Retina (tissue), 1 donor: ENCODE data around the gene MAML2.

Experiments used
- DNase-seq: peaks from one replicate; pipeline ENCODE4 v3.0.0-alpha.2; 2016

The MAML2 gene

GRCh38 chr11:96178049-96178886, 164.7 kb downstream of the MAML2 start:
- DNase-seq, result peak; percentile 50

- DNase-seq, result no peak
These were observed 165.8 kb downstream of the MAML2 start for GRCh38 chr11:96177146-96177545.

DNA sequence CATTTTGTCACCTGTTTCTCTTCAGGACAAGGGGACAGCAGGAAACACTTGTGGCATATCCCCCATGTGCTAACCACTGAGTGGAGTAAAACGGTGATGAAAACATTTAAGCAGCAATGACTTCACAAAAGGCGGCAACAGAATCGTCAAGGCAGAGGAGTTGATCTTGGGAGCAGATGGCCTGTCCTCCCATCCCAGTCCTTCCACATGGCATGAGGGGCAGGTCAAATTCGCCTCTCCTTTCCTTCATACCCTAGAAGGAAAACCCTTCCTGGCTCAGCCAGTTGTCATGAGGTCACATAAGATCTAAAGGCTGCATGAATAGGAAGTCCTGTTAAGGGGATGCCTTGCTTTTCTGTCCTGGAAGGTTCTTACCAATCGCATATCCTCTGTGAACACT, 169.1 kb downstream of the MAML2 start:
- no peak for DNase-seq

DNA sequence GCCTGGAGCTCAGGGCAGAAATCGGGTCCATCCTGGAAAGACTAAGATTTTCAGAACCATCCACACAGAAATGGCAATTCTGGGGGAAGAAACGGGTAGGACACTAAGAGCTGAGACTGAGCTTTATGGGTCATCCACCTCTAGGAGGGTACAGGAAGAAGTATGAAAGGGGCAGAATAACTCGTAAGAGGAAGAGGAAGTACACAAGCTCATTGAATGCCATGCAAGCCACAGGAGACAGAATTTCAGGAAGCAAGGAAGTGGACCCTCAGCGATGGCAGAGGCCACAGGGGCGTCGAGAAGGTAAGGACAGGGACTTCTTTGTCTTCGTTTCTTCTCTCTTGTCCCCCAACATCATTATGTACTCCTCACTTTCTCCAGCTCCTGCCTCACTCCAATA, 169.6 kb downstream of the MAML2 start:
- DNase-seq, result no peak

DNA sequence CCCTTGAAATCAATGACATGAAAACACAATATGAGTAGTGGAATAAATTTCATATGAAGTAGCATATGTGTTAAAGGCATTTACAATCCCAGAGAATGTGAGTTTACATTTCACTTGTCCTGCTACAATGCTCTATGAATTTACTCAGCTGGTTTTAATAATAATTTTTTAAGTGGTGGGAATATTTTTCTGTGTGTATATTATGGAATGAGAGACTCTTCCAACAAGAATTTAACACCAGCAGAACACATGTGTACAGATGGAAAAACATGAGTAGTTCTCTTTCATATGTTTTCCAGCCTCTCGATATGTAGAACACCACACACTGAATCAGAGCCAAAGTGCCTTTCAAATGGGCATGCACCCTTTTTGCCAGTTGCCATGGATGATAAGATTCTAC, 170.4 kb downstream of the MAML2 start:
- no peak for DNase-seq

- no peak for DNase-seq
These were observed 173.7 kb downstream of the MAML2 start for GRCh38 chr11:96169250-96169649.

DNA sequence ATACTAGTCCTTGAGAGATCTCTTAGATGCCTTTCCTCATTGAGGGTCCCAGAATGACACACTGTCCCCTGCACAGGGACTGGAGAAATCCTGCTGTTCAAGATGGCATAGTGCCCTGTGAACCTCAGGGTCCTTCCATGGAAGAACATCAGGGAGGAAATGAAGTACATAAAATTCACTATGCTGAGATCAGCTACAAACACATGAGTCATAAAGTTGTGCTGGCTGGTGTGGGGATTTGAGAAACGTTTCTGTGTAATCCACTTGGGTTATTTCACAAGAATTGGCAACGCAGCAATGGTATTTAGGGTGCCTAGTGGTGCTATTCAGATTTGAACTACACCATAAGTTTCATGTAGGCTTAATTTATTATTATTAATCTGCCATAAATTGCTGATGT, 174.4 kb downstream of the MAML2 start:
- DNase-seq, result no peak

GRCh38 chr11:96167787-96168186, 175.2 kb downstream of the MAML2 start:
- no peak for DNase-seq

DNA sequence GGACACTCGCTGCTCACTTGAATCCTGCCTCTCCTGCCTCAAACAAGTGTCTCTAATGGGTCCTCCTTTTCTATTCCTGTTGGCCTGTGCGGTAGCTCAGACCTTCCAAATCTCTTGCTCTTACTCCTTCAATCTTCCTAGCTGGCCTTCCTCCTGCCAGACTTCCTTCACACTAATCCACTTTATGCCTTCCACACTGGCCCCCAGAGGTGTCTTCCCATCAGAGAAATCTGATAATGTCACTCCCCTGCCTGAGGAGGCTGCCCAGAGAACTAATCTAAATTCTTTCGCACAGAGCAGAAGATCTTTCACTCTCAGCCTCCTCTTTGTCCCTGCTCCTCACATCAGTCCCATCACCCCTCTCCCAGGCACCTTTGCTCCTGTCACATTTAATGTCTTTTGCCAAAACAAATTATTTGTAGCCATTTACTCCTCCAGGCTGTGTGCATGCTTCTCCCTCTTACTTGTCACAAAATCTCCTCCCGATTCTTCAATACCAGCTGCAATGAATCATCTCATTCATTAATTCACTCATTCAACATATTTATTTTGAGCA, 175.7 kb downstream of the MAML2 start:
- DNase-seq, result no peak

DNA sequence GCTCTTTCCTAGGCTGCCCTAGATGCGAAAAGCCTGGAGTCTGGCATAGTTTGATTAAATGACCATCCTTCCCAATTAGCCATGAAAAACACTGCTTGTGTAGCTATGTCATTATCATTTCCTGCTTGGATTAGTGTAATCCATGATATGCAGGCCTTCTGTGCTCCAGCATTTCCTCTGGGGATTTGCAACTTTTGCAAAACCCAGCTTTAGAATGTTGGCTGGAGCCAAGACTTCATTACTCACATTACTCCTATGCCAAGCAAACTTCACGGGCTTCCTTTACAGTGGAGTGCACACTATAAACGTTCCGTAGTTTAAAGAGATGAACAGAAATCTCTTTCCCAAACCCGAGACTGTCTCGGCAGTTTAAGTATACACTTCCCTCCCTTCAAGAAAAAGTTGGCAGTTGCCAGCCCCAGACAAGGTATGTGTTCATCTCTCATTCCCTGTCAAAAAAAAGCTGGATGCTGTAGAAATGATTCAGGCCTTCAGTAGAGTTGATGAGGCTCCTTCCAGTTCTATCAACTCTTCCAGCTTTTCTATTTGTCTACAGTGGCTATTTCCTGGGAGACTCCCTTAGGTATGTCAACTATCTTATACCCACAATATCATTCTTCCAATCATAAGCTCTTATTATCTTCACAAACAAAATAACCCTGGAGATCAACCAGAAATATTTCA, 180.0 kb downstream of the MAML2 start:
- no peak for DNase-seq

- DNase-seq, result no peak
These were observed 181.5 kb downstream of the MAML2 start for GRCh38 chr11:96161307-96162089.

DNA sequence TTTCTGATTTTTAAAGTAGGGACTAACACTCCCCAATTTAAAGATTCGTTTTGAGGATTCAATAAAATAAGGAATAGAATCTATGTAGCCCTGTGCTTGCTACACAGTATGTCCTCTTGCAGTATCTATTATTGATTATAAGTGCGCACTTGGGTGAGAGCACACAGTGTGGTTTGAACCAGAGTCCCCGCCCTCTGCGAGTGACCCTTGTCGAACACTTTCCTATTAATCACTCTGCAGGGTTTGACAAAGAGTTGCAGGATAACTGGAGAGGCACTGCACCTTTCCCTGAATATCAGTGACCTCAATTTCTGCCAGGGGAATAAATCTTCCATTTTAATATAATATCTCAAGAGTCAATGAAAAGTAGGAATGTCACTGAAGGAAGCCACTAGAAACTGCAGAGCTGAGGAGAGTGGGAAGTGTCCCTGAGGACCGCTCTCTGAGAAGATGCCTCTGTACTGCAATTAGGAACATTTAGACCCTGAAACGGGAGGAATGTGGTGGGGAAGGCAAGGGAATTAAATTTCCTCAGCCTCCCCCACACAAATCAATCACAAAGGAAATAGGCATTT, 182.2 kb downstream of the MAML2 start:
- no peak for DNase-seq

DNA sequence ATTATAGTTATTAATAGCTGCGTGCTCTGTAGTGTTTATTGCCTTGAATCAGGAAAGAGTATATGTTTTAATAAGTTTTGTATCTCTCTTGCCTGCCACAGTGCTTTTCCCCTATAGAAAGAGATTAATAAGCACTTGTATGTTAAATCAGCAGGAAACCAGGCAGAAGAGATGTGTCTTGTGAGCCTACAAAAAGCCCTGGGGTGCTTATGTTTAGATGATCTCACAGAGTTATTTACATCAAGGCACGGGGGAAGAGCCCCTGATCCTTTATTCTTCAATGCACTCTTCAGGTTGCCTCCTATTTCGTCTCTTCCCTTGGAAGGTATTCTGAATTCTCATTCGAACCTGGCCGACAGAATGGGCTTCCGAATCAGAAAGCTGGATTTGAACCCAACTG, 183.0 kb downstream of the MAML2 start:
- no peak for DNase-seq

GRCh38 chr11:96158126-96158525, 184.9 kb downstream of the MAML2 start:
- no peak for DNase-seq

DNA sequence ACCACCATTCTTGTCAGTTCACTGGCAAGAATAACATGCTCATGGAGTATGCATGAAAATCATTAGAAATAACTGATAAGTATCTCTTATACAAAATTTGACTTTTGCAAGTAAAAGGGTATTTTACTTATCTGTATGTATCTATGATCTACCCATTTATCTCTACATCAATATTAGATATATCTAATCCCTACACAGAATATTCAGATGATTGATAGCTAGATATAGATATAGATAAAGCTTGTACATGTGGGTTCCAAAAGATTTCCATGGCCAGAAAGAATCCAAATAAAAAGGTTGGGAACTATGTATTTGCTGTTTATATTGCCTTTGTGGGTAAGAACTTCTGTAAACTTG, 185.5 kb downstream of the MAML2 start:
- no peak for DNase-seq

DNA sequence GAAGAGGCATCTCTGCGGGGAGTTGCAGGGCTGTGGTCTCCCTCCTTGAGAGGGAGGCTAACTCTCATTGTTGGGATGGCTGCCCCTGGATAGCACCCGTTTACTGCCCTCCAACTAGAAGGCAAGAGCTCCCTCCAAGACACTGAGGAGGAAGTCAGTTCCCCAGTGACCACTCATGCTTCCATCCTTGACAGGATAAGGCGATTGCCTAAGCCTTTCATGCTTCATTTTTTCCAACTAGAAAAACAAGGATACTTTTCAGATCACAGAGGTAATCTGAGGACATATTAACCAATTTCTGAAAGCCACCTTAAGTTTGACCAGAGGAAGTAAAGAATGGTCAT, 186.6 kb downstream of the MAML2 start:
- no peak for DNase-seq

- DNase-seq, result no peak
These were observed 187.2 kb downstream of the MAML2 start for GRCh38 chr11:96155627-96156378.

DNA sequence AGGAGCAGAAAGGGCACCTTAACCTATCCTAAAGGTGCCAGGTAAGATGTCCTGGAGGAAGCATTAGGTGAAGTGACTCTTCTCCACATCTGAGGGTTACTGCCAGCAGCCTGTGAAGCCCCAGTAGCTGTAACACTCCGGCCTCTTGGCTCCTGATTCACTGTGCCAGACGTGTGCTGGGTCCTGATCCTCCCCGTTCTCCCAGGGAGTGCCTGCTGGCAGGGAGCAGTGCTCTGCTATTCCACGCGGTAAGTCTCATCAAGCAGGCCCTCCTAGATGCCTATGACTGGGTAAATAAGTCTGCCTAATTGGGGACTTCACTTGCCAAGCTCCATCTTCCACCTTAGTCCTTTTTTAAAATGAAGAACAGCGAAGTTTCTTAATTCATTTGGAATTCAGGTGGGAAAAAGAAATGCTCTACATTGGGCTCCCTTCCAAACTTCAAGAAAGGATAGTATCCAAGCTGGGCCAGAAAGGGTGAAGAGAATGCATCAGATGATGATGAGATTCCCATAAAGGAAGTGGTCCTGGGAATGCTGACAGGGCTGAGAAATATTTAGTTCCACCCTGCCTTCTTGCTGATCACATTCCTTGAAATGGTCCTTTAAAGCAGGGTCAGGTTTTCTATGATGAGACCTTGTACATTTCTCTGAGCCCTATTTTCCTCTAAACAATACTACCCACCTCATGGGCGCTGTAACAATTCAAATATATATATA, 188.0 kb downstream of the MAML2 start:
- no peak for DNase-seq

DNA sequence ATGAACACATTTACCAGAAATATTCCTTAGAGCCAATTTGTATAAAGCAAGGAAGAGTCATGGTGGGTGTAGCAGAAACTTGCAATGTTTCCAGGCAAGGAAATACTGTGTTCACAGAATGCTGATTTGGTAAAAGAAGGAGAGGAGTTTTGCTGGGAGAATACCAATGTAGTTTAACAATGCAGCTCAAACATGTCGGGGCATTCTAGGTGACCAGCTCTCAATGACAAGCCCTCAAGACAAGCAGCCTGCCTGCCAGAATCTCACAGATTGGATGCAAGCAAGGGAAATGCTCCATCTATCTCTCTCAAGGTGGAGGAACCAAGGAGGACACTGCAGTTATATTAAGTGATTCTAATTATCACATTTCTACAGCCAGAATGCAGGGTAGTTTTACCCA, 190.4 kb downstream of the MAML2 start:
- no peak for DNase-seq

DNA sequence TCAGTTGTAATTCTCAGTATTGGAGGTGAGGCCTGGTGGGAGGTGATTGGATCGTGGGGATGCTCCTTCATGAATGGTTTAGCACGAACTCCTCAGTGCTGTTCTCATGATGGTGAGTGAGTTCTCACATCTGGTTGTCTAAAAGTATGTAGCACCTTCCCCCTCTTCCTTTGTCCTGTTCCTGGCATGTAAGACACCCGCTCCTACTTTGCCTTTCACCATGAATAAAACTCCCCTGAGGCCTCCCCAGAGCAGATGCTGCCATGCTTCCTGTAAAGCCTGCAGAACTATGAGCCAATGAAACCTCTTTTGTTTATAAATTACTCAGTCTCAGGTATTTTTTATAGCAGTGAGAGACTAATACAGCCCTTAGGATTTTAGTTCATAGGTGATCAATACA, 191.5 kb downstream of the MAML2 start:
- DNase-seq, result no peak

DNA sequence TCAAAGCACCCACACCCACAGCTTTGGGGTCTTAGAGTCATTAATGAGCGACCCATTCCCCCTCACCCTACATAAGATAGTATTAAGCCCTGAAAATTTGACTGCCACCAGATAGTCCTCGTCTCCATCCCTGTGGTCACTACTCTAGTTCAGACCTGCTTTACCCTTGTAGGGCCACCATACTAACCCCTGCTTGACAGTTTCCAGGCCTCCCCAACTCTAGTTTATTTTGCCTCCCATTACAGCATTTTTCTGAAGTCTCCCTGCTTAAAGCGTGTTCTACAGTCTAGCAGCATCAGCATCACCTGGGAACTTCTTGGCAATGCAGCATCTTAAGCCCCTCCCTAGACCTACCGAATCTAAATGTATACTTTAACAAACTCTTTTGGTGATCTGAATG, 192.4 kb downstream of the MAML2 start:
- no peak for DNase-seq
